HEK293 (cell line): ENCODE measurements around the gene SOWAHD.
A peak's percentile ranks its signal among the peaks of the same experiment; 100 is the strongest.

Experiments used
- CTCF ChIA-PET: fragments of 350-600 bp; formaldehyde crosslinking; extraction: SDS; loops from one replicate; lab custom pipeline; 2021; ENCODE audit warnings: antibody characterized with exemption; lab: Yijun Ruan, JAX
- POLR2A ChIA-PET: fragments of 300-600 bp; formaldehyde crosslinking; extraction: SDS; loops from one replicate; lab custom pipeline; 2020; ENCODE audit warnings: antibody characterized with exemption, inconsistent platforms; lab: Yijun Ruan, JAX
- H3K27ac ChIP-seq: fragments of 200-500 bp; sonication (Bioruptor generic); 2 replicates; pipeline ENCODE4 v1.5.1; 2014; ENCODE audit warnings: low read depth, low read length, control low read depth, inconsistent platforms; ENCODE audit errors: extremely low read depth
- H3K36me3 ChIP-seq, 2 experiments: fragments of 200-500 bp in 1 of 2; sonication (Bioruptor generic) in 1 of 2; 1 replicate in 1 of 2; 2 replicates in 1 of 2; pipeline ENCODE4 v1.5.1; 2014 to 2017; ENCODE audit warnings: inconsistent platforms in 2 of 2, low read length in 2 of 2; ENCODE audit not compliant: control insufficient read depth in 2 of 2, insufficient read depth in 1 of 2
- H3K4me1 ChIP-seq: fragments of 200-500 bp; sonication (Bioruptor generic); 2 replicates; pipeline ENCODE4 v1.5.1; 2014; ENCODE audit warnings: mild to moderate bottlenecking, low read length, inconsistent platforms; ENCODE audit not compliant: control insufficient read depth, insufficient read depth
- H3K4me3 ChIP-seq: 2 replicates; pipeline ENCODE4 v1.5.1; 2011; ENCODE audit warnings: low read depth, mild to moderate bottlenecking, control low read depth, low read length, moderate library complexity
- H3K9me3 ChIP-seq: fragments of 200-500 bp; sonication (Bioruptor generic); 2 replicates; pipeline ENCODE4 v1.5.1; 2014; ENCODE audit warnings: low read depth, low read length, inconsistent platforms; ENCODE audit not compliant: control insufficient read depth, insufficient read depth
- GLIS1 ChIP-seq: fragments of 450-650 bp; formaldehyde crosslinking; IDR thresholded peaks from 2 replicates; pipeline ENCODE4 v1.5.1; 2016; ENCODE audit warnings: missing biosample characterization, missing genetic modification characterization
- GLIS2 ChIP-seq: fragments of 450-650 bp; formaldehyde crosslinking; IDR thresholded peaks from 2 replicates; pipeline ENCODE4 v1.5.1; 2016; ENCODE audit warnings: missing biosample characterization, missing genetic modification characterization
- MYNN ChIP-seq: fragments of 450-650 bp; formaldehyde crosslinking; IDR thresholded peaks from 2 replicates; pipeline ENCODE4 v1.5.1; 2016; ENCODE audit warnings: missing biosample characterization, missing genetic modification characterization, borderline replicate concordance
- SP2 ChIP-seq: fragments of 450-650 bp; formaldehyde crosslinking; IDR thresholded peaks from 2 replicates; pipeline ENCODE4 v1.5.1; 2016; ENCODE audit warnings: missing biosample characterization, missing genetic modification characterization
- WT1 ChIP-seq: fragments of 450-650 bp; formaldehyde crosslinking; IDR thresholded peaks from 2 replicates; pipeline ENCODE4 v1.5.1; 2016; ENCODE audit warnings: missing biosample characterization, missing genetic modification characterization
- ZBTB8A ChIP-seq: fragments of 450-650 bp; formaldehyde crosslinking; IDR thresholded peaks from 2 replicates; pipeline ENCODE4 v1.5.1; 2016; ENCODE audit warnings: missing biosample characterization, missing genetic modification characterization
- ZEB2 ChIP-seq: fragments of 450-650 bp; formaldehyde crosslinking; IDR thresholded peaks from 2 replicates; pipeline ENCODE4 v1.5.1; 2016; ENCODE audit warnings: missing biosample characterization, missing genetic modification characterization
- ZIC2 ChIP-seq: fragments of 450-650 bp; formaldehyde crosslinking; IDR thresholded peaks from 2 replicates; pipeline ENCODE4 v1.5.1; 2016; ENCODE audit warnings: missing biosample characterization, missing genetic modification characterization
- ZNF133 ChIP-seq: fragments of 450-650 bp; formaldehyde crosslinking; IDR thresholded peaks from 2 replicates; pipeline ENCODE4 v1.5.1; 2016; ENCODE audit warnings: missing biosample characterization, missing genetic modification characterization
- ZNF24 ChIP-seq: fragments of 450-650 bp; formaldehyde crosslinking; IDR thresholded peaks from 2 replicates; pipeline ENCODE4 v1.5.1; 2016; ENCODE audit warnings: missing biosample characterization, missing genetic modification characterization
- ZNF335 ChIP-seq: fragments of 450-650 bp; formaldehyde crosslinking; conservative IDR thresholded peaks from 2 replicates; pipeline ENCODE4 v1.5.1; 2016; ENCODE audit warnings: missing biosample characterization, missing genetic modification characterization
- ZNF366 ChIP-seq: fragments of 450-650 bp; formaldehyde crosslinking; conservative IDR thresholded peaks from 2 replicates; pipeline ENCODE4 v1.5.1; 2016; ENCODE audit warnings: missing biosample characterization, missing genetic modification characterization
- ZNF423 ChIP-seq: fragments of 450-650 bp; formaldehyde crosslinking; IDR thresholded peaks from 2 replicates; pipeline ENCODE4 v1.5.1; 2016; ENCODE audit warnings: missing biosample characterization, missing genetic modification characterization
- ZNF530 ChIP-seq: fragments of 450-650 bp; formaldehyde crosslinking; IDR thresholded peaks from 2 replicates; pipeline ENCODE4 v1.5.1; 2016; ENCODE audit warnings: low read depth, missing biosample characterization, missing genetic modification characterization
- ZNF555 ChIP-seq: fragments of 450-650 bp; formaldehyde crosslinking; conservative IDR thresholded peaks from 2 replicates; pipeline ENCODE4 v1.5.1; 2017; ENCODE audit warnings: missing biosample characterization, mild to moderate bottlenecking, missing genetic modification characterization, inconsistent platforms
- ZNF558 ChIP-seq: fragments of 450-650 bp; formaldehyde crosslinking; IDR thresholded peaks from 2 replicates; pipeline ENCODE4 v1.5.1; 2016; ENCODE audit warnings: missing biosample characterization, missing genetic modification characterization
- ZNF654 ChIP-seq: fragments of 450-650 bp; formaldehyde crosslinking; IDR thresholded peaks from 2 replicates; pipeline ENCODE4 v1.5.1; 2016; ENCODE audit warnings: low read depth, missing biosample characterization, missing genetic modification characterization
- TF ChIP-seq, protein P1 (sequence below): fragments of 450-650 bp; formaldehyde crosslinking; IDR thresholded peaks from 2 replicates; pipeline ENCODE4 v1.5.1; 2016; ENCODE audit warnings: missing biosample characterization, missing genetic modification characterization
- TF ChIP-seq, protein P2 (sequence below): fragments of 450-650 bp; formaldehyde crosslinking; IDR thresholded peaks from 2 replicates; pipeline ENCODE4 v1.5.1; 2017; ENCODE audit warnings: missing biosample characterization, missing genetic modification characterization
- TF ChIP-seq, protein P3 (sequence below): fragments of 450-650 bp; IDR thresholded peaks from 2 replicates; pipeline ENCODE4 v1.5.1; 2018; ENCODE audit warnings: missing biosample characterization, missing genetic modification characterization
- TF ChIP-seq, protein P4 (sequence below): fragments of 450-650 bp; formaldehyde crosslinking; IDR thresholded peaks from 2 replicates; pipeline ENCODE4 v1.5.1; 2016; ENCODE audit warnings: missing biosample characterization, missing genetic modification characterization

The SOWAHD gene

DNA sequence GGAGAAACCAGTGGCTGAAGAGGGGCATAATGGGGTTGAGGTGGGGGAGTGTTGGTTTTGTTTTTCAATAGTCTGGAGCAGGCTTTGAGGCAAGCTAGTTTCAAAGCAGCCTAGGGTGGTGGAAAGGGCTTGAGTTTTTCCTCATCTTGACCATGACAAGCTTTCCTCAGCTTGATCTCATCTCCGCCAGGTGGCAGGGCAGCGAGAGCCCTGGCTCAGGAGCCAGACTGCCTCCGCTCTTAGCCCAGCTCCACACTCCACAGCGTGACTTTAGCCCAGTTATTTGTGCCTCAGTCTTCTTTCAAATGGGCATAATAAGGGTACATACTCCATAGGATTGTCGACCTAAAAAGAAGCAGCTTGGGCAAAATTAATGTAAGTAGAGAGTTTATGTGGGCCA lies 29.9 kb upstream of the SOWAHD start (continued):
- TF ChIP-seq ZNF366 (tag by site-specific recombination) = no peak
- TF ChIP-seq ZNF555 = no peak
- no peak for TF ChIP-seq ZNF24
- TF ChIP-seq, all 188 proteins: peak for 0

DNA sequence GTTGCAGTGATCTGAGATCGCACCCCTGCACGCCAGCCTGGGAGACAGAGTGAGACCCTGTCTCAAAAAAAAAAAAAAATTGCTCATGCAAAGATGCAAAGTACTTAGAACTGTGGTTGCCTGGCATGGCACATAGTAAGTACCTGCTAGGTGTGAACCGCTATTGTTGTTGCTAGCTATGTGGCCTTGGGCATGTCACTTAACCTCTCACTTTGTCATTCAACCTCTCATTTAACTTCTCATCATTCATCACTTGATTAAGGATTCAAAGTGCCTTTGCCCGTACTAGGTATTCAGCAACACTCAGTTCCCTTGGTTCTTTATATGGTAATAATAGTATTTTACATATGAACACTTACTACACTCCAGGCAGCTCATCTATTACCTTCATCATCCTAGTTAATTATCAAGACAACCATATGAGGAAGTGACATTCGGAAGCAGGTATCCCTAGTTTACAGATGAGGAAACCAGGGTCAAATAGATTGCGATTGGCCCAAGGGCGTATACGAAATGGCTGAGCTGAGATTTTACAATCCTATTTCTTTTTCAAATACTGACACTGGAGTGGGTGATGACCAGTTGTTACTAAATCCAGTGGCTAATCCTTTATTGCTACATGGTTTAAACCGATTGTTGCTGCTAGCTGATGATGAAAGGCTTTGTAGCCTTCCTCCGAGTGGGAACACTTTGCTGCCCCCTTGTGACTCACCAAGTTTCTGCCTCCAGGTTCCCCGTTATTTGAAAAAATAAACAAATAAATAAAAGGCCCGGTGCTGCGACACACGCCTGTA lies 28.8 kb upstream of the SOWAHD start:
- Histone ChIP-seq H3K36me3 (no peaks in the 10 kb centered on the region), H3K9me3 (no peaks in the 10 kb centered on the region), H3K4me1 (no peaks in the 10 kb centered on the region), H3K27ac (no peak overlapping the region), H3K4me3 (no peak overlapping the region)
- TF ChIP-seq, protein P1, sequence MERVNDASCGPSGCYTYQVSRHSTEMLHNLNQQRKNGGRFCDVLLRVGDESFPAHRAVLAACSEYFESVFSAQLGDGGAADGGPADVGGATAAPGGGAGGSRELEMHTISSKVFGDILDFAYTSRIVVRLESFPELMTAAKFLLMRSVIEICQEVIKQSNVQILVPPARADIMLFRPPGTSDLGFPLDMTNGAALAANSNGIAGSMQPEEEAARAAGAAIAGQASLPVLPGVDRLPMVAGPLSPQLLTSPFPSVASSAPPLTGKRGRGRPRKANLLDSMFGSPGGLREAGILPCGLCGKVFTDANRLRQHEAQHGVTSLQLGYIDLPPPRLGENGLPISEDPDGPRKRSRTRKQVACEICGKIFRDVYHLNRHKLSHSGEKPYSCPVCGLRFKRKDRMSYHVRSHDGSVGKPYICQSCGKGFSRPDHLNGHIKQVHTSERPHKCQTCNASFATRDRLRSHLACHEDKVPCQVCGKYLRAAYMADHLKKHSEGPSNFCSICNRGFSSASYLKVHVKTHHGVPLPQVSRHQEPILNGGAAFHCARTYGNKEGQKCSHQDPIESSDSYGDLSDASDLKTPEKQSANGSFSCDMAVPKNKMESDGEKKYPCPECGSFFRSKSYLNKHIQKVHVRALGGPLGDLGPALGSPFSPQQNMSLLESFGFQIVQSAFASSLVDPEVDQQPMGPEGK (tag by site-specific recombination) = no peak
- TF ChIP-seq WT1 (tag by site-specific recombination) = no peak
- 0 out of 2 replicates have a peak, but pooled peaks have one; percentile 22 for TF ChIP-seq ZEB2
- TF ChIP-seq, protein P2, sequence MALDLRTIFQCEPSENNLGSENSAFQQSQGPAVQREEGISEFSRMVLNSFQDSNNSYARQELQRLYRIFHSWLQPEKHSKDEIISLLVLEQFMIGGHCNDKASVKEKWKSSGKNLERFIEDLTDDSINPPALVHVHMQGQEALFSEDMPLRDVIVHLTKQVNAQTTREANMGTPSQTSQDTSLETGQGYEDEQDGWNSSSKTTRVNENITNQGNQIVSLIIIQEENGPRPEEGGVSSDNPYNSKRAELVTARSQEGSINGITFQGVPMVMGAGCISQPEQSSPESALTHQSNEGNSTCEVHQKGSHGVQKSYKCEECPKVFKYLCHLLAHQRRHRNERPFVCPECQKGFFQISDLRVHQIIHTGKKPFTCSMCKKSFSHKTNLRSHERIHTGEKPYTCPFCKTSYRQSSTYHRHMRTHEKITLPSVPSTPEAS (tag by site-specific recombination) = no peak
- TF ChIP-seq ZNF654 = peak; percentile 77
- TF ChIP-seq, protein P3, sequence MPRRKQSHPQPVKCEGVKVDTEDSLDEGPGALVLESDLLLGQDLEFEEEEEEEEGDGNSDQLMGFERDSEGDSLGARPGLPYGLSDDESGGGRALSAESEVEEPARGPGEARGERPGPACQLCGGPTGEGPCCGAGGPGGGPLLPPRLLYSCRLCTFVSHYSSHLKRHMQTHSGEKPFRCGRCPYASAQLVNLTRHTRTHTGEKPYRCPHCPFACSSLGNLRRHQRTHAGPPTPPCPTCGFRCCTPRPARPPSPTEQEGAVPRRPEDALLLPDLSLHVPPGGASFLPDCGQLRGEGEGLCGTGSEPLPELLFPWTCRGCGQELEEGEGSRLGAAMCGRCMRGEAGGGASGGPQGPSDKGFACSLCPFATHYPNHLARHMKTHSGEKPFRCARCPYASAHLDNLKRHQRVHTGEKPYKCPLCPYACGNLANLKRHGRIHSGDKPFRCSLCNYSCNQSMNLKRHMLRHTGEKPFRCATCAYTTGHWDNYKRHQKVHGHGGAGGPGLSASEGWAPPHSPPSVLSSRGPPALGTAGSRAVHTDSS (tag by site-specific recombination) = peak; percentile 76
- TF ChIP-seq ZNF558 (tag by site-specific recombination) = 0 out of 2 replicates have a peak, but pooled peaks have one; percentile 27
- TF ChIP-seq MYNN (tag by site-specific recombination) = no peak
- TF ChIP-seq, protein P4, sequence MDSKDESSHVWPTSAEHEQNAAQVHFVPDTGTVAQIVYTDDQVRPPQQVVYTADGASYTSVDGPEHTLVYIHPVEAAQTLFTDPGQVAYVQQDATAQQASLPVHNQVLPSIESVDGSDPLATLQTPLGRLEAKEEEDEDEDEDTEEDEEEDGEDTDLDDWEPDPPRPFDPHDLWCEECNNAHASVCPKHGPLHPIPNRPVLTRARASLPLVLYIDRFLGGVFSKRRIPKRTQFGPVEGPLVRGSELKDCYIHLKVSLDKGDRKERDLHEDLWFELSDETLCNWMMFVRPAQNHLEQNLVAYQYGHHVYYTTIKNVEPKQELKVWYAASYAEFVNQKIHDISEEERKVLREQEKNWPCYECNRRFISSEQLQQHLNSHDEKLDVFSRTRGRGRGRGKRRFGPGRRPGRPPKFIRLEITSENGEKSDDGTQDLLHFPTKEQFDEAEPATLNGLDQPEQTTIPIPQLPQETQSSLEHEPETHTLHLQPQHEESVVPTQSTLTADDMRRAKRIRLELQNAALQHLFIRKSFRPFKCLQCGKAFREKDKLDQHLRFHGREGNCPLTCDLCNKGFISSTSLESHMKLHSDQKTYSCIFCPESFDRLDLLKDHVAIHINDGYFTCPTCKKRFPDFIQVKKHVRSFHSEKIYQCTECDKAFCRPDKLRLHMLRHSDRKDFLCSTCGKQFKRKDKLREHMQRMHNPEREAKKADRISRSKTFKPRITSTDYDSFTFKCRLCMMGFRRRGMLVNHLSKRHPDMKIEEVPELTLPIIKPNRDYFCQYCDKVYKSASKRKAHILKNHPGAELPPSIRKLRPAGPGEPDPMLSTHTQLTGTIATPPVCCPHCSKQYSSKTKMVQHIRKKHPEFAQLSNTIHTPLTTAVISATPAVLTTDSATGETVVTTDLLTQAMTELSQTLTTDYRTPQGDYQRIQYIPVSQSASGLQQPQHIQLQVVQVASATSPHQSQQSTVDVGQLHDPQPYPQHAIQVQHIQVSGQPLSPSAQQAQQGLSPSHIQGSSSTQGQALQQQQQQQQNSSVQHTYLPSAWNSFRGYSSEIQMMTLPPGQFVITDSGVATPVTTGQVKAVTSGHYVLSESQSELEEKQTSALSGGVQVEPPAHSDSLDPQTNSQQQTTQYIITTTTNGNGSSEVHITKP (tag by site-specific recombination) = peak; percentile 53
- CTCF ChIA-PET = interaction anchor here (0.5 to 2.6 kb wide), 41 partner anchors 8 to 389 kb away, joined by 3 to 18 read pairs (median 4); partner anchors contain the start of genes NKRF, SEPTIN6, SOWAHD and UBE2A
- POLR2A ChIA-PET = interaction anchor here (1.5 kb wide), 1 partner anchor 36 kb away, joined by 3 read pairs; the partner anchor contains the start of gene SEPTIN6

DNA sequence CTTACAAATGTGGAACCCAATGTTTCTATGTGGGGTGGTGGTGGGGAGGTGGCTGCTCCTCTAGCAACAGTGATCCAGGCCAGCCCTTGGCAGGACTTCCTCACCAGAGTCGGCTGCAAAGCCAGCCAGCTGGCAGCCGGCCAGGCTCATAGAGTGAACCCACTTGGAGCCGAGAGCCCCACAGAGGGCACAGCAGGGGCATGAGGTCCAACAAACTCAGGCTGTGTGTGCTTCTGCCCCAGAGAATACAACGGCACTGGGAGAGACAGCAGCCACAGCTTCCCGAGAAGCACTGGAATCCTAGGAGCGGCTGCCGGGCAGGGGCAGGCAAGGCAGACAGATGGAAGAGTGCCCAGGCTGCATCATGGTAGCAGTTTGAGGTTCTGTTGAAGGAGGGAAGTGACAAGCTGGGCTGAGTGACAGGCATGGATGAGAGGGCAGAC lies 23.5 kb upstream of the SOWAHD start:
- Histone ChIP-seq H3K36me3 (no peaks in the 10 kb centered on the region), H3K4me3 (no peak overlapping the region), H3K27ac (no peak overlapping the region), H3K4me1 (no peaks in the 10 kb centered on the region), H3K9me3 (no peaks in the 10 kb centered on the region)
- POLR2A ChIA-PET = no interaction called here
- peak; percentile 89 for TF ChIP-seq ZNF423 (tag by site-specific recombination)
- TF ChIP-seq ZBTB8A (tag by site-specific recombination) = peak; percentile 46
- peak; percentile 46; the same call in 1 of the 2 replicates for TF ChIP-seq GLIS1 (tag by site-specific recombination)
- TF ChIP-seq GLIS2 (tag by site-specific recombination) = 0 out of 2 replicates have a peak, but pooled peaks have one; percentile 27
- TF ChIP-seq ZNF133 (tag by site-specific recombination) = 0 out of 2 replicates have a peak, but pooled peaks have one; percentile 32
- no peak for TF ChIP-seq ZNF530 (tag by site-specific recombination)
- 0 out of 2 replicates have a peak, but pooled peaks have one; percentile 24 for TF ChIP-seq ZNF335 (tag by site-specific recombination)
- TF ChIP-seq SP2 = no peak
- peak; percentile 94 for TF ChIP-seq ZIC2 (tag by site-specific recombination)
- CTCF ChIA-PET = interaction anchor here (1.3 to 1.6 kb wide), 2 partner anchors 9 to 19 kb away, joined by 4 to 6 read pairs; no protein-coding TSS in a partner anchor
